Measurements from ENCODE around the gene NFE2L2.
"Not testable (repeated sequence)": the region's sequence is repeated elsewhere in the genome, so short reads cannot be mapped to it uniquely, and the experiment has no call there.

The NFE2L2 gene

DNA sequence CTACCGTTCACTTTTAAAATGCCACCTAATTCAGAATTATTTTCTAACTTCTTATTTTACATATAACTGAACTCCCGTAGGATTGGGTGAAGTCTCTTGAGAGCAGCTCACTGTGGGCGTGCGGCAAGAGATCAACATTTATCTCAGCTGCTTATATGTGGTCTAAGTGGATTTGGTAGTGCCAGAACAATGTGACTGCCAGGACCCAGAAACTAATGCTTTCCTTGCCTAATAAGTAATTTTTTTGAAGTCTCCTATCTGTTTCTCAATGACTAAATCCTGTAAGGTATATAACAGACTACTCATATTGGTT, 11.2 kb upstream of the NFE2L2 start:
- Histone ChIP-seq H3K27ac (ENCODE audit: low read depth, low read length) (peak overlapping the region; percentile 20), H3K4me1 (ENCODE audit: insufficient read depth, low read length) (peaks cover 3% of the 10 kb centered on the region), H3K4me3 (ENCODE audit: low read depth in 1 of 2, low read length in 2 of 2) (peak overlapping the region in 1 of 2 donors; percentile 12)

DNA sequence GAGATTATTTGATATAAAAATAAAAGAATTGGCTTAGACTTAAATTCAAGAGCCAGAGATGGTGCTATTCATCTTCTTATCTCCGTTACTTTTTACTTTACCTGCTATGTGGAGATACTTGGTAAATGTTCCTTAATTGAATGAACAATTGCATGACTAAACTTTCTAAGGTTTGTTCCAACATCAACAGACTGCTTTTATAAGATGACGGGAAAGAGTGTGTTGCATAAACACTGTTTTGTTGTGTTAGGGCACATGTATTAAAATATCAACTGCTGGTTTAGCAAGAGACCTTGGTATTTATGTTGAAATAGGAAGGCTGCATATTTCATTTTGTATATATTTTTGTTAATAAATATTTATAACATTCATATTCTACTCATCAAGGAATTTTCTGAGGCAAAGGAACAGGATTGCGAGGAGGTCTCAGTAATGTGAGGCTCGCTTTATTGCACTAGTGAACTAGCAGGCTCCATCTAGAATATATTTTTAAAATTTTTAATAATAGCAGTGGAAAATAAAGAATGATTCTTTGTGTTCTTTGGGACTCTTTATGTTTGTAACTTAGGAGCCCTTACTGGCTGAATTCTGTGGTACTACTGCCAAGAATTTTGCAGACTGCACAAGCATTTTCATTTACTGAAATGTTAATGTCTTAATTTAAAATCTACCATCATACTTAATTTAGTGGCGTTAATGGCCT, 10.7 kb upstream of the NFE2L2 start:
- H3K27me3 ChIP-seq (ENCODE audit: control insufficient read depth in 1 of 2, insufficient read depth in 2 of 2, low read length in 2 of 2) = no peaks in the 10 kb centered on the region
- peak overlapping the region; percentile 20 for H3K27ac ChIP-seq (ENCODE audit: low read depth, low read length)
- H3K4me1 ChIP-seq (ENCODE audit: insufficient read depth, low read length) = peaks cover 3% of the 10 kb centered on the region
- no peaks in the 10 kb centered on the region for H3K36me3 ChIP-seq (ENCODE audit: insufficient read depth, low read length)
- H3K4me3 ChIP-seq (ENCODE audit: low read depth in 1 of 2, low read length in 2 of 2) = peak overlapping the region in 1 of 2 donors; percentile 12
- no peak overlapping the region for H3K9ac ChIP-seq (ENCODE audit: low read length)
- no peaks in the 10 kb centered on the region for H3K9me3 ChIP-seq (ENCODE audit: low read length)

More for the DNA sequence above, 11.2 kb upstream of the NFE2L2 start:
- no peak overlapping the region for H3K9ac ChIP-seq (ENCODE audit: low read length)
- H3K36me3 ChIP-seq (ENCODE audit: insufficient read depth, low read length) = no peaks in the 10 kb centered on the region
- no peaks in the 10 kb centered on the region for H3K27me3 ChIP-seq (ENCODE audit: control insufficient read depth in 1 of 2, insufficient read depth in 2 of 2, low read length in 2 of 2)
- no peaks in the 10 kb centered on the region for H3K9me3 ChIP-seq (ENCODE audit: low read length)

DNA sequence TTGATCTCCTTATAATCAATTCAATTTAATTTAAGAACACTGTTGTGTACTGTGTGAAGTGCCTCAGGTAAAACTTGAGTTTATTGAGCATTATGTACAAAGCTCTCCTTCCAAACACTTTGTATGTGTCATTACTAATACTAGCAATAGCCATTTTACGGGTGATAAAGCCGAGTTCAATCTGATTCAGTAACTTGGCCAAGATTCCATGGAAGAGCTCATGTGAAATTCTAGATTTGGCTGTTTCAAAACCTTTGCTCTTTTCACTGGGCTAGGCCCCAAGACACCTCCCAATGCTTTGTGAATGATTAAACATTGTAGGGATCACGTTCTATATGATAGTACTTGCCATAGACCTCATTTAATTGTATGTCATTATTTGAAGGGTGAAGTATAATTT, 8.9 kb upstream of the NFE2L2 start:
- H3K27ac ChIP-seq (ENCODE audit: low read depth, low read length) = no peak overlapping the region
- H3K4me3 ChIP-seq (ENCODE audit: low read depth in 1 of 2, low read length in 2 of 2) = no peak overlapping the region
- no peaks in the 10 kb centered on the region for H3K36me3 ChIP-seq (ENCODE audit: insufficient read depth, low read length)
- H3K9me3 ChIP-seq (ENCODE audit: low read length) = no peaks in the 10 kb centered on the region
- no peaks in the 10 kb centered on the region for H3K27me3 ChIP-seq (ENCODE audit: control insufficient read depth in 1 of 2, insufficient read depth in 2 of 2, low read length in 2 of 2)
- H3K4me1 ChIP-seq (ENCODE audit: insufficient read depth, low read length) = peaks cover 3% of the 10 kb centered on the region
- H3K9ac ChIP-seq (ENCODE audit: low read length) = no peak overlapping the region

GRCh38 chr2:177272765-177273164, 8.2 kb upstream of the NFE2L2 start:
- no peak overlapping the region for H3K27ac ChIP-seq (ENCODE audit: low read depth, low read length)
- no peak overlapping the region for H3K4me3 ChIP-seq (ENCODE audit: low read depth in 1 of 2, low read length in 2 of 2)
- peaks cover 3% of the 10 kb centered on the region for H3K4me1 ChIP-seq (ENCODE audit: insufficient read depth, low read length)
- no peaks in the 10 kb centered on the region for H3K9me3 ChIP-seq (ENCODE audit: low read length)
- H3K9ac ChIP-seq (ENCODE audit: low read length) = no peak overlapping the region
- H3K36me3 ChIP-seq (ENCODE audit: insufficient read depth, low read length) = no peaks in the 10 kb centered on the region
- H3K27me3 ChIP-seq (ENCODE audit: control insufficient read depth in 1 of 2, insufficient read depth in 2 of 2, low read length in 2 of 2) = no peaks in the 10 kb centered on the region

DNA sequence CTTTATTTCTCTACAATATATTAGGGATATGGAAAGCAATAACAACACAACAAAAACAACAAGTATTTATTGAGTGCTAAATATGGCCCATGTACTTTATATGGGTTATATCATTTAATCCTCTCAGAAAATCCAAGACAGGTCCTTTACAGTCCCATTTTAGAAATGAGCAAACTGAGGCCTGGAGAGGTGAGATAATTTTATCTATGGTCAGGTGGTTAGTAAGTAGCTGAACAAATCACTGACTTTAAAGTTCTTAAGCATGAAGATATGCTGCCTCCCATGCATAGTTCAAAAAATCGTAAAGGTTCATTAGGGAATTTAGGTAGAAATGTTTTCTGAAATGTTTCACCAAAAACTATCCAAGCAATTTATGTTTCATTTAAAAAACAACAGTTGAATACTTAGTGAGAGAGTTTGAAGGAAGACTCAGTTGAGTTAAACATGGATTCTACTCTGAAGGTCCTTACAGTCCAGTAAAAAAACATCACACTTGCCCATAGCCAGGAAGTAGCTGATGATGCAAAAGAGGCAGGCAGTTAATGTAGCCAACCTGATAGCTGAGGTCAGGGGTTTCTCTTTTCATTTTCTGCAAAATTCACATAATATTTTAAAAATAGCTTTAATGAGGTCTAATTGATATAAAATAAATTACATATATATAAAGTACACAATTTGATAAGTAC, 7.6 kb upstream of the NFE2L2 start:
- no peak overlapping the region for H3K9ac ChIP-seq (ENCODE audit: low read length)
- H3K27ac ChIP-seq (ENCODE audit: low read depth, low read length) = no peak overlapping the region

GRCh38 chr2:177270531-177270930, 6.0 kb upstream of the NFE2L2 start:
- no peaks in the 10 kb centered on the region for H3K27me3 ChIP-seq (ENCODE audit: control insufficient read depth in 1 of 2, insufficient read depth in 2 of 2, low read length in 2 of 2)
- no peak overlapping the region for H3K4me3 ChIP-seq (ENCODE audit: low read depth in 1 of 2, low read length in 2 of 2)
- no peak overlapping the region for H3K27ac ChIP-seq (ENCODE audit: low read depth, low read length)
- peaks cover 15% of the 10 kb centered on the region for H3K4me1 ChIP-seq (ENCODE audit: insufficient read depth, low read length)
- H3K9me3 ChIP-seq (ENCODE audit: low read length) = no peaks in the 10 kb centered on the region
- no peaks in the 10 kb centered on the region for H3K36me3 ChIP-seq (ENCODE audit: insufficient read depth, low read length)
- no peak overlapping the region for H3K9ac ChIP-seq (ENCODE audit: low read length)

More for the DNA sequence above, 7.6 kb upstream of the NFE2L2 start:
- no peaks in the 10 kb centered on the region for H3K9me3 ChIP-seq (ENCODE audit: low read length)
- no peak overlapping the region for H3K4me3 ChIP-seq (ENCODE audit: low read depth in 1 of 2, low read length in 2 of 2)
- H3K4me1 ChIP-seq (ENCODE audit: insufficient read depth, low read length) = peaks cover 3% of the 10 kb centered on the region
- H3K36me3 ChIP-seq (ENCODE audit: insufficient read depth, low read length) = no peaks in the 10 kb centered on the region
- no peaks in the 10 kb centered on the region for H3K27me3 ChIP-seq (ENCODE audit: control insufficient read depth in 1 of 2, insufficient read depth in 2 of 2, low read length in 2 of 2)

DNA sequence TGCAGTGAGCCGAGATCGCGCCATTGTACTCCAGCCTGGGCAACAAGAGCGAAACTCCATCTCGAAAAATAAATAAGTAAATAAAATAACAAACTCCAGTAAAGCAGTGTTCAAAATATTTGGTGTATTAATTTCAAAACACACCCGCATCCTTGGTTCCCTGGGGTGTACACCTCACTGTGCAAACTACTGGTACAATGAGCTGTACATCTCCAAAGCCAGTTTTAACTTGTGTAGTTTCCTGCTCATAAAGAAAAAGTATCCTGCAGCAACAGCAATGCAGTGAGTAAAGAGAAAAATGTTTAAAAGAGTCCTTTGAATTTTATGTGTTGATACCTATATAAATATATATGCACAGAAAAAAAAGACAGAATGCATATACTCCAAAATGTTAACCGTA, 4.4 kb upstream of the NFE2L2 start:
- peaks cover 11% of the 10 kb centered on the region for H3K4me1 ChIP-seq (ENCODE audit: insufficient read depth, low read length)
- no peak overlapping the region for H3K9ac ChIP-seq (ENCODE audit: low read length)
- no peak overlapping the region for H3K27ac ChIP-seq (ENCODE audit: low read depth, low read length)
- no peak overlapping the region for H3K4me3 ChIP-seq (ENCODE audit: low read depth in 1 of 2, low read length in 2 of 2)
- H3K9me3 ChIP-seq (ENCODE audit: low read length) = no peaks in the 10 kb centered on the region
- H3K27me3 ChIP-seq (ENCODE audit: control insufficient read depth in 1 of 2, insufficient read depth in 2 of 2, low read length in 2 of 2) = no peaks in the 10 kb centered on the region
- no peaks in the 10 kb centered on the region for H3K36me3 ChIP-seq (ENCODE audit: insufficient read depth, low read length)

GRCh38 chr2:177268187-177268871, 3.8 kb upstream of the NFE2L2 start:
- no peak overlapping the region for H3K27ac ChIP-seq (ENCODE audit: low read depth, low read length)
- no peaks in the 10 kb centered on the region for H3K9me3 ChIP-seq (ENCODE audit: low read length)
- peaks cover 11% of the 10 kb centered on the region for H3K4me1 ChIP-seq (ENCODE audit: insufficient read depth, low read length)
- no peaks in the 10 kb centered on the region for H3K36me3 ChIP-seq (ENCODE audit: insufficient read depth, low read length)
- H3K9ac ChIP-seq (ENCODE audit: low read length) = no peak overlapping the region
- no peak overlapping the region for H3K4me3 ChIP-seq (ENCODE audit: low read depth in 1 of 2, low read length in 2 of 2)
- no peaks in the 10 kb centered on the region for H3K27me3 ChIP-seq (ENCODE audit: control insufficient read depth in 1 of 2, insufficient read depth in 2 of 2, low read length in 2 of 2)

DNA sequence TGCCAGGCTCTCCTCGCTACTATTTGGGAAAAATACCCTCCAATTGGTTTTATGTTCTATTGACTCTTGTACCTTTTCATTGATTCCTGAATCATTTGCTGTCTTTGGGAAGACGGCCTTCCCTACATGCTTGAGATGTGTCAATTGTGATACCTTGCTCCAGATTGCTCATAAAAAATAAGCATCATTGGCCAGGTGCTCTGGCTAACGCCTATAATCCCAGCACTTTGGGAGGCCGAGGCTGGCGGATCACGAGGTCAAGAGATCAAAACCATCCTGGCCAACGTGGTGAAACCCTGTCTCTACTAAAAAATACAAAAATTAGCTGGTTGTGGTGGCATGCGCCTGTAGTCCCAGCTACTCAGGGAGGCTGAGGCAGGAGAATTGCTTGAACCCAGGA, 2.4 kb upstream of the NFE2L2 start:
- not testable (repeated sequence) for H3K27me3 ChIP-seq (ENCODE audit: control insufficient read depth in 1 of 2, insufficient read depth in 2 of 2, low read length in 2 of 2); H3K9ac ChIP-seq (ENCODE audit: low read length); H3K9me3 ChIP-seq (ENCODE audit: low read length); H3K4me3 ChIP-seq (ENCODE audit: low read depth in 1 of 2, low read length in 2 of 2); H3K27ac ChIP-seq (ENCODE audit: low read depth, low read length); H3K36me3 ChIP-seq (ENCODE audit: insufficient read depth, low read length)
- H3K4me1 ChIP-seq (ENCODE audit: insufficient read depth, low read length) = peaks cover 11% of the 10 kb centered on the region

- H3K9ac ChIP-seq (ENCODE audit: low read length) = peak overlapping the region; percentile 96
- H3K27ac ChIP-seq (ENCODE audit: low read depth, low read length) = peak overlapping the region; percentile 98
- peak overlapping the region in 1 of 2 donors; percentile 87 for H3K4me3 ChIP-seq (ENCODE audit: low read depth in 1 of 2, low read length in 2 of 2)
- H3K4me1 ChIP-seq (ENCODE audit: insufficient read depth, low read length) = peaks cover 16% of the 10 kb centered on the region
- H3K27me3 ChIP-seq (ENCODE audit: control insufficient read depth in 1 of 2, insufficient read depth in 2 of 2, low read length in 2 of 2) = no peaks in the 10 kb centered on the region
- no peaks in the 10 kb centered on the region for H3K9me3 ChIP-seq (ENCODE audit: low read length)
- no peaks in the 10 kb centered on the region for H3K36me3 ChIP-seq (ENCODE audit: insufficient read depth, low read length)
Observed at GRCh38 chr2:177265824-177266817, 1.6 kb upstream of the NFE2L2 start.

GRCh38 chr2:177264209-177264692, 276 bp downstream of the NFE2L2 start:
- H3K4me1 ChIP-seq (ENCODE audit: insufficient read depth, low read length) = peaks cover 29% of the 10 kb centered on the region
- no peaks in the 10 kb centered on the region for H3K36me3 ChIP-seq (ENCODE audit: insufficient read depth, low read length)
- H3K27me3 ChIP-seq (ENCODE audit: control insufficient read depth in 1 of 2, insufficient read depth in 2 of 2, low read length in 2 of 2) = no peaks in the 10 kb centered on the region
- H3K27ac ChIP-seq (ENCODE audit: low read depth, low read length) = peak overlapping the region; percentile 98
- peak overlapping the region; percentile 90 for H3K9ac ChIP-seq (ENCODE audit: low read length)
- peak overlapping the region; percentile 89 to 98 for H3K4me3 ChIP-seq (ENCODE audit: low read depth in 1 of 2, low read length in 2 of 2)
- no peaks in the 10 kb centered on the region for H3K9me3 ChIP-seq (ENCODE audit: low read length)

Data from muscle layer of colon (tissue), 2 donors.